K562 (cell line): ENCODE results near the gene ABHD16A. TPM values are rescaled to one million over a fixed set of nuclear protein-coding genes. Genes with fewer than 3 reads are reported as not detected.

Source experiments
- BRD9 ChIP-seq: fragments of 450-650 bp; IDR thresholded peaks from 2 replicates; pipeline ENCODE4 v1.6.1; 2018; ENCODE audit warnings: low read depth; ENCODE audit not compliant: partially characterized antibody
- FOXJ2 ChIP-seq: fragments of 200-800 bp; sonication (Bioruptor generic); IDR thresholded peaks from 2 replicates; pipeline ENCODE4 v1.6.1; 2016; ENCODE audit warnings: missing genetic modification characterization, missing compliant biosample characterization
- FOXJ3 ChIP-seq: sonication (generic); formaldehyde crosslinking; IDR thresholded peaks from 2 replicates; pipeline ENCODE4 v1.4.0; 2020; ENCODE audit warnings: mild to moderate bottlenecking, missing genetic modification reagents
- HEY1 ChIP-seq: fragments of 250-450 bp; sonication (Bioruptor Pico); IDR thresholded peaks from 2 replicates; pipeline ENCODE4 v1.5.0; 2020; ENCODE audit warnings: mild to moderate bottlenecking, moderate library complexity, borderline replicate concordance
- HLTF ChIP-seq: fragments of 450-650 bp; IDR thresholded peaks from 2 replicates; pipeline ENCODE4 v1.6.1; 2016
- HNRNPUL1 ChIP-seq: fragments of 200-400 bp; formaldehyde crosslinking; IDR thresholded peaks from 2 replicates; pipeline ENCODE4 v1.6.1; 2017; ENCODE audit warnings: low read length
- PHB ChIP-seq: fragments of 250-450 bp; sonication (Bioruptor Pico); IDR thresholded peaks from 2 replicates; pipeline ENCODE4 v1.5.0; 2021
- RHOXF2B ChIP-seq: fragments of 250-450 bp; sonication (Bioruptor Pico); conservative IDR thresholded peaks from 2 replicates; pipeline ENCODE4 v1.5.1; 2021
- SMARCA4 ChIP-seq: fragments of 450-650 bp; IDR thresholded peaks from 2 replicates; pipeline ENCODE4 v1.6.1; 2016
- TCF7L2 ChIP-seq: fragments of 150-350 bp; IDR thresholded peaks from 2 replicates; pipeline ENCODE4 v1.6.1; 2016; ENCODE audit warnings: low read depth, mild to moderate bottlenecking, low read length, moderate library complexity
- XRCC4 ChIP-seq: IDR thresholded peaks from one replicate; pipeline ENCODE4 v1.6.1; 2011; ENCODE audit not compliant: insufficient read depth, insufficient read length; ENCODE audit errors: extremely low read depth
- ZC3H11A ChIP-seq: IDR thresholded peaks from 2 replicates; pipeline ENCODE4 v1.6.1; 2012; ENCODE audit warnings: low read depth, low read length, improper control_type of control experiment
- ZNF707 ChIP-seq: fragments of 250-450 bp; sonication (Bioruptor Pico); conservative IDR thresholded peaks from 2 replicates; pipeline ENCODE4 v1.8.0; 2022; ENCODE audit warnings: inconsistent platforms, mild to moderate bottlenecking, moderate library complexity
- polyA plus RNA-seq, 8 experiments: library from polyadenylated mRNA; depleted of rRNA in 4 of 8; stranded (reverse) in 5 of 8; unstranded in 3 of 8; fragments of >200 nt; fragmentation: Nextera tagmentation in 2 of 8; fragmentation: Illumina TruSeq in 1 of 8; extraction: Ambion mirVana in 2 of 8; extraction: Trizol in 1 of 8; gene quantifications; 2 replicates each; pipeline versions ENCODE4 v1.2.1 to v1.2.3, GENCODE V29; 2011 to 2014; ENCODE audit warnings: inconsistent platforms in 1 of 8, missing spikeins in 1 of 8
- total RNA-seq, 7 experiments: library from RNA; depleted of rRNA in 6 of 7; stranded (reverse); fragments of >200 nt in 6 of 7; fragmentation: Illumina TruSeq in 2 of 7; extraction: Trizol in 2 of 7; gene quantifications; 2 replicates each; pipeline versions ENCODE4 v1.2.1 to v1.2.3, GENCODE V29; 2011 to 2021; ENCODE audit warnings: low replicate concordance in 1 of 7
- TF ChIP-seq, protein P1 (sequence below): sonication (generic); IDR thresholded peaks from 2 replicates; pipeline ENCODE4 v1.6.1; 2016
- TF ChIP-seq, protein P2 (sequence below): fragments of 250-450 bp; sonication (Bioruptor Pico); IDR thresholded peaks from 2 replicates; pipeline ENCODE4 v1.5.0; 2020; ENCODE audit warnings: mild to moderate bottlenecking
- TF ChIP-seq, protein P3 (sequence below): fragments of 450-650 bp; IDR thresholded peaks from 2 replicates; pipeline ENCODE4 v1.6.1; 2018; ENCODE audit not compliant: partially characterized antibody
- TF ChIP-seq, protein P4 (sequence below): sonication (generic); formaldehyde crosslinking; IDR thresholded peaks from 2 replicates; pipeline ENCODE4 v1.8.0; 2023; ENCODE audit warnings: mild to moderate bottlenecking, missing genetic modification reagents
- TF ChIP-seq, protein P5 (sequence below): sonication (generic); formaldehyde crosslinking; IDR thresholded peaks from 2 replicates; pipeline ENCODE4 v1.8.0; 2022; ENCODE audit warnings: missing genetic modification reagents, mild to moderate bottlenecking, borderline replicate concordance

ABHD16A gene
- total and polyA plus RNA-seq, 9 of the 15 experiments (the other 6 are each of a cell fraction or from before 2014, with no cell fraction given), result 25.8 to 120 (median 81.6) TPM

DNA sequence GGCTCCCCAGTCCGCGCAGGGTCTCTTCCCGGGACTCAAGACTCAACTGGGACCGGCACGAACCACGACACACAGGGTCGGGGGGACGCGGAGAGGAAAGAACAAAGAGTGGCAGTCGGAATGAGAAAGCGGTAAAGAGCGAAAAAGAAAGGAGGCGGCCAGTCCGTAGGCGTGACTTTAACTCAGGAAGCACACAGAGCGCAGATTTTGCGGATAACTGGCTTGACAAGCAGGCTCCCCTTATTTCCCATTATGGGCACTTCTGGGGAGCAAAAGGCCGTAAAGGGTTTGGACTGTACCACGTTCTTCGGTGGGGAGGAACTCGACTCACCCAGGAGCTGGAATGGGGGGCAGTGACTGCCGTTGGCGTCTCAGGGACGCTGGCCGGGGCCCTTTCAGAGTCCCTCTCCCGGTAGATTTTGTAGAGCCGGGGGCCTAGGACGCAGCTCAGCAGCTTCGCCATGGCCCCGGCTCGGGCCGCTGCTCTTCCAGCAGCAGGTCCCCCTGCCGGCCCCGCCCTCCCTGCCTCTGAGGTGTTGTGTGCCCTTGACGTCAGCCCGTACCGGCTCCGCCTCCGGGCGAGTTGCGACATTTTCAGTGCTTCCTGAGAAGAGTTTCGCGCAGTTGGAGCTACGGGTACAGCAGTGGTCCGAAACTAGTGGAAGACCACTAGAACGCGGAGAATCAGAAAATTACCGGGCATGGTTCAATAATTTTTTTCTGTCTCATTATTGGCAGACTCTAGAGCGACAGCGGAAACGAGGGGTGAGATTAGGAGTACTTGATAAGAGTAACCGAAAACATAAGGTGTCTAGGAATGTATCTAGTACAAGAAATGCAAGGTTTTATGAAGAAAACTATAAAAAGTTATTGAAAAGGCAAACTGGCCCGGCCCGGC lies at the start of gene ABHD16A (continued):
- TF ChIP-seq, protein P1, sequence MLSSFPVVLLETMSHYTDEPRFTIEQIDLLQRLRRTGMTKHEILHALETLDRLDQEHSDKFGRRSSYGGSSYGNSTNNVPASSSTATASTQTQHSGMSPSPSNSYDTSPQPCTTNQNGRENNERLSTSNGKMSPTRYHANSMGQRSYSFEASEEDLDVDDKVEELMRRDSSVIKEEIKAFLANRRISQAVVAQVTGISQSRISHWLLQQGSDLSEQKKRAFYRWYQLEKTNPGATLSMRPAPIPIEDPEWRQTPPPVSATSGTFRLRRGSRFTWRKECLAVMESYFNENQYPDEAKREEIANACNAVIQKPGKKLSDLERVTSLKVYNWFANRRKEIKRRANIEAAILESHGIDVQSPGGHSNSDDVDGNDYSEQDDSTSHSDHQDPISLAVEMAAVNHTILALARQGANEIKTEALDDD, result 0 out of 2 replicates have a peak, but pooled peaks have one; percentile 41
- peak; percentile 95 for TF ChIP-seq TCF7L2
- peak; percentile 21; the same call in 1 of the 2 replicates for TF ChIP-seq SMARCA4
- TF ChIP-seq, protein P2, sequence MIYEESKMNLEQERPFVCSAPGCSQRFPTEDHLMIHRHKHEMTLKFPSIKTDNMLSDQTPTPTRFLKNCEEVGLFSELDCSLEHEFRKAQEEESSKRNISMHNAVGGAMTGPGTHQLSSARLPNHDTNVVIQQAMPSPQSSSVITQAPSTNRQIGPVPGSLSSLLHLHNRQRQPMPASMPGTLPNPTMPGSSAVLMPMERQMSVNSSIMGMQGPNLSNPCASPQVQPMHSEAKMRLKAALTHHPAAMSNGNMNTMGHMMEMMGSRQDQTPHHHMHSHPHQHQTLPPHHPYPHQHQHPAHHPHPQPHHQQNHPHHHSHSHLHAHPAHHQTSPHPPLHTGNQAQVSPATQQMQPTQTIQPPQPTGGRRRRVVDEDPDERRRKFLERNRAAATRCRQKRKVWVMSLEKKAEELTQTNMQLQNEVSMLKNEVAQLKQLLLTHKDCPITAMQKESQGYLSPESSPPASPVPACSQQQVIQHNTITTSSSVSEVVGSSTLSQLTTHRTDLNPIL (CRISPR knock-in tag), result no peak
- TF ChIP-seq, protein P3, sequence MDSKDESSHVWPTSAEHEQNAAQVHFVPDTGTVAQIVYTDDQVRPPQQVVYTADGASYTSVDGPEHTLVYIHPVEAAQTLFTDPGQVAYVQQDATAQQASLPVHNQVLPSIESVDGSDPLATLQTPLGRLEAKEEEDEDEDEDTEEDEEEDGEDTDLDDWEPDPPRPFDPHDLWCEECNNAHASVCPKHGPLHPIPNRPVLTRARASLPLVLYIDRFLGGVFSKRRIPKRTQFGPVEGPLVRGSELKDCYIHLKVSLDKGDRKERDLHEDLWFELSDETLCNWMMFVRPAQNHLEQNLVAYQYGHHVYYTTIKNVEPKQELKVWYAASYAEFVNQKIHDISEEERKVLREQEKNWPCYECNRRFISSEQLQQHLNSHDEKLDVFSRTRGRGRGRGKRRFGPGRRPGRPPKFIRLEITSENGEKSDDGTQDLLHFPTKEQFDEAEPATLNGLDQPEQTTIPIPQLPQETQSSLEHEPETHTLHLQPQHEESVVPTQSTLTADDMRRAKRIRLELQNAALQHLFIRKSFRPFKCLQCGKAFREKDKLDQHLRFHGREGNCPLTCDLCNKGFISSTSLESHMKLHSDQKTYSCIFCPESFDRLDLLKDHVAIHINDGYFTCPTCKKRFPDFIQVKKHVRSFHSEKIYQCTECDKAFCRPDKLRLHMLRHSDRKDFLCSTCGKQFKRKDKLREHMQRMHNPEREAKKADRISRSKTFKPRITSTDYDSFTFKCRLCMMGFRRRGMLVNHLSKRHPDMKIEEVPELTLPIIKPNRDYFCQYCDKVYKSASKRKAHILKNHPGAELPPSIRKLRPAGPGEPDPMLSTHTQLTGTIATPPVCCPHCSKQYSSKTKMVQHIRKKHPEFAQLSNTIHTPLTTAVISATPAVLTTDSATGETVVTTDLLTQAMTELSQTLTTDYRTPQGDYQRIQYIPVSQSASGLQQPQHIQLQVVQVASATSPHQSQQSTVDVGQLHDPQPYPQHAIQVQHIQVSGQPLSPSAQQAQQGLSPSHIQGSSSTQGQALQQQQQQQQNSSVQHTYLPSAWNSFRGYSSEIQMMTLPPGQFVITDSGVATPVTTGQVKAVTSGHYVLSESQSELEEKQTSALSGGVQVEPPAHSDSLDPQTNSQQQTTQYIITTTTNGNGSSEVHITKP, result peak; percentile 99
- TF ChIP-seq, protein P4, sequence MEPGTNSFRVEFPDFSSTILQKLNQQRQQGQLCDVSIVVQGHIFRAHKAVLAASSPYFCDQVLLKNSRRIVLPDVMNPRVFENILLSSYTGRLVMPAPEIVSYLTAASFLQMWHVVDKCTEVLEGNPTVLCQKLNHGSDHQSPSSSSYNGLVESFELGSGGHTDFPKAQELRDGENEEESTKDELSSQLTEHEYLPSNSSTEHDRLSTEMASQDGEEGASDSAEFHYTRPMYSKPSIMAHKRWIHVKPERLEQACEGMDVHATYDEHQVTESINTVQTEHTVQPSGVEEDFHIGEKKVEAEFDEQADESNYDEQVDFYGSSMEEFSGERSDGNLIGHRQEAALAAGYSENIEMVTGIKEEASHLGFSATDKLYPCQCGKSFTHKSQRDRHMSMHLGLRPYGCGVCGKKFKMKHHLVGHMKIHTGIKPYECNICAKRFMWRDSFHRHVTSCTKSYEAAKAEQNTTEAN (CRISPR knock-in tag), result no peak; the same call in 1 of the 2 replicates
- TF ChIP-seq ZNF707 (CRISPR knock-in tag), result 0 out of 2 replicates have a peak, but pooled peaks have one; percentile 24
- peak; percentile 75; the same call in 1 of the 2 replicates for TF ChIP-seq HLTF
- peak; percentile 90 for TF ChIP-seq BRD9
- TF ChIP-seq ZC3H11A, result peak; percentile 62
- TF ChIP-seq, protein P5, sequence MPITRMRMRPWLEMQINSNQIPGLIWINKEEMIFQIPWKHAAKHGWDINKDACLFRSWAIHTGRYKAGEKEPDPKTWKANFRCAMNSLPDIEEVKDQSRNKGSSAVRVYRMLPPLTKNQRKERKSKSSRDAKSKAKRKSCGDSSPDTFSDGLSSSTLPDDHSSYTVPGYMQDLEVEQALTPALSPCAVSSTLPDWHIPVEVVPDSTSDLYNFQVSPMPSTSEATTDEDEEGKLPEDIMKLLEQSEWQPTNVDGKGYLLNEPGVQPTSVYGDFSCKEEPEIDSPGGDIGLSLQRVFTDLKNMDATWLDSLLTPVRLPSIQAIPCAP, result no peak; the same call in 1 of the 2 replicates
- no peak for TF ChIP-seq HNRNPUL1
- no peak for TF ChIP-seq XRCC4
- TF ChIP-seq RHOXF2B (CRISPR knock-in tag), result 0 out of 2 replicates have a peak, but pooled peaks have one; percentile 19
- peak; percentile 82; the same call in 1 of the 2 replicates for TF ChIP-seq PHB
- TF ChIP-seq FOXJ2, result peak; percentile 29; the same call in 1 of the 2 replicates
- no peak; the same call in 1 of the 2 replicates for TF ChIP-seq HEY1 (CRISPR knock-in tag)
- TF ChIP-seq FOXJ3 (CRISPR knock-in tag), result no peak; the same call in 1 of the 2 replicates
